Upper lobe of right lung (tissue), 1 donor: ENCODE results near the gene HIPK2. TPM values are rescaled to one million over a fixed set of nuclear protein-coding genes. Genes with fewer than 3 reads are reported as not detected.
A peak's percentile ranks its signal among the peaks of the same experiment; 100 is the strongest.

Experiments used
- ATAC-seq: fragments of 200-7000 bp; cut with Tn5 transposase; one replicate; pipeline ENCODE4 v1.9.1; 2020; ENCODE audit warnings: mild to moderate bottlenecking, moderate library complexity
- DNase-seq: peaks from one replicate; pipeline ENCODE4 v3.0.0-alpha.2; 2020
- H3K27ac ChIP-seq: fragments of 200-600 bp; one replicate; pipeline ENCODE4 v1.8.0; 2022
- H3K27me3 ChIP-seq: fragments of 200-600 bp; one replicate; pipeline ENCODE4 v1.8.0; 2022; ENCODE audit warnings: mild to moderate bottlenecking
- H3K36me3 ChIP-seq: fragments of 200-600 bp; one replicate; pipeline ENCODE4 v1.8.0; 2022
- H3K4me1 ChIP-seq: fragments of 200-600 bp; one replicate; pipeline ENCODE4 v1.8.0; 2022
- H3K4me3 ChIP-seq: fragments of 200-600 bp; one replicate; pipeline ENCODE4 v1.8.0; 2022; ENCODE audit warnings: mild to moderate bottlenecking
- H3K9me3 ChIP-seq: fragments of 200-600 bp; one replicate; pipeline ENCODE4 v1.8.0; 2022
- CTCF ChIP-seq: fragments of 200-600 bp; IDR thresholded peaks from one replicate; pipeline ENCODE4 v1.8.0; 2022; ENCODE audit warnings: antibody characterized with exemption
- intact Hi-C: fragments of 100-400 bp; cut with DNase I; formaldehyde crosslinking; loops from one replicate; pipeline ENCODE4 v1.11.0; 2022
- total RNA-seq: library from RNA; stranded (reverse); fragmentation: NEBNext Ultra II Directional; extraction: Animal tissue kit (Norgen Biotek cat#: 25700); gene quantifications from one replicate; pipeline ENCODE4 v1.2.1, GENCODE V29; 2021
- donor health status: DM: no; HTN: yes; CAD: no; lungs with severe emphysema.

Gene HIPK2
- total RNA-seq, 1 donor from 2014 or later, result 64.3 TPM

GRCh38 chr7:139732471-139733167 lies 45.2 kb downstream of the HIPK2 start:
- peaks cover 51% of the 10 kb centered on the region for H3K4me1 ChIP-seq
- no peaks in the 10 kb centered on the region for H3K27me3 ChIP-seq
- TF ChIP-seq CTCF, result no peak
- H3K4me3 ChIP-seq, result no peak overlapping the region
- peak overlapping the region; percentile 83 for H3K27ac ChIP-seq
- H3K36me3 ChIP-seq, result no peaks in the 10 kb centered on the region
- DNase-seq, result no peak
- ATAC-seq, result peak; percentile 55
- no peaks in the 10 kb centered on the region for H3K9me3 ChIP-seq
- intact Hi-C loops, result no loop called here

- TF ChIP-seq CTCF, result no peak
- peak overlapping the region; percentile 83 for H3K27ac ChIP-seq
- intact Hi-C loops, result no loop called here
Observed at GRCh38 chr7:139731802-139732470, 45.9 kb downstream of the HIPK2 start.

GRCh38 chr7:139730746-139731612 lies 46.8 kb downstream of the HIPK2 start:
- peak; percentile 65 for ATAC-seq
- peak overlapping the region; percentile 83 for H3K27ac ChIP-seq
- H3K27me3 ChIP-seq, result no peaks in the 10 kb centered on the region
- H3K4me1 ChIP-seq, result peaks cover 60% of the 10 kb centered on the region
- intact Hi-C loops, result no loop called here
- DNase-seq, result no peak
- H3K9me3 ChIP-seq, result no peaks in the 10 kb centered on the region
- no peak for TF ChIP-seq CTCF
- H3K4me3 ChIP-seq, result no peak overlapping the region
- no peaks in the 10 kb centered on the region for H3K36me3 ChIP-seq

More at GRCh38 chr7:139731802-139732470, 45.9 kb downstream of the HIPK2 start:
- DNase-seq (peak; percentile 92), ATAC-seq (peak; percentile 89)
- H3K27me3 ChIP-seq, result no peaks in the 10 kb centered on the region
- no peaks in the 10 kb centered on the region for H3K36me3 ChIP-seq
- no peak overlapping the region for H3K4me3 ChIP-seq
- peaks cover 52% of the 10 kb centered on the region for H3K4me1 ChIP-seq
- H3K9me3 ChIP-seq, result no peaks in the 10 kb centered on the region

GRCh38 chr7:139728203-139728602 lies 49.6 kb downstream of the HIPK2 start:
- no peak for DNase-seq
- H3K9me3 ChIP-seq, result no peaks in the 10 kb centered on the region
- intact Hi-C loops, result no loop called here
- TF ChIP-seq CTCF, result no peak
- H3K27ac ChIP-seq, result no peak overlapping the region
- peaks cover 76% of the 10 kb centered on the region for H3K4me1 ChIP-seq
- ATAC-seq, result no peak
- H3K36me3 ChIP-seq, result no peaks in the 10 kb centered on the region
- H3K4me3 ChIP-seq, result no peak overlapping the region
- no peaks in the 10 kb centered on the region for H3K27me3 ChIP-seq

- peaks cover 80% of the 10 kb centered on the region for H3K4me1 ChIP-seq
- no peak for TF ChIP-seq CTCF
- DNase-seq, result no peak
- intact Hi-C loops, result no loop called here
- H3K4me3 ChIP-seq, result no peak overlapping the region
- no peaks in the 10 kb centered on the region for H3K36me3 ChIP-seq
- no peaks in the 10 kb centered on the region for H3K27me3 ChIP-seq
- H3K27ac ChIP-seq, result no peak overlapping the region
- no peaks in the 10 kb centered on the region for H3K9me3 ChIP-seq
- no peak for ATAC-seq
Observed at GRCh38 chr7:139727151-139727705, 50.6 kb downstream of the HIPK2 start.
